ENCODE results near the gene TRPC4. TPM values are rescaled to one million over a fixed set of nuclear protein-coding genes. Genes with fewer than 3 reads are reported as not detected.

The TRPC4 gene
- total and polyA plus RNA-seq, 10 donors = 0.06 to 0.42 (median 0.15) TPM; not detected in 4

DNA sequence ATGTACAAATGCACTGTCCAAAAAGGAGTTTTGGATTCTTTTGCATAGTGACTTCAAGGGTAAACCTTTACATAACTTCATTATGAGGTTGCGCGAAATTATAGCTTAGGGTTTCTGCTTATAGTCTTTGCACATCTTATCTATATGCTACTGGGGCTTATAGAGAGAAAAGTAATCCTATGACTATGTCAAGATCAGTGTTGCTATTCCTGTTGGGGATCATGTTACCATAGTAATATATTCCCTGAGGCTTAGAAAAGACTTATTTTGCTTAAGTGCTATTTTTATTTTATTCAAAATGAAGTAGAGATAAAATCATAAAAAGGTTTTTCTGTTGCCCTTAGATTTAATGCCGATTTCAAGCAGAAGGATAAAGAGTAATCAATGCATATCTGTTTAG, 256.3 kb downstream of the TRPC4 start:
- Histone ChIP-seq H3K36me3 (no peaks in the 10 kb centered on the region), H3K4me3 (no peak overlapping the region), H3K4me1 (no peaks in the 10 kb centered on the region), H3K9me3 (peaks cover 0 to under 1% (median 0%) of the 10 kb centered on the region in 8 donors), H3K27ac (no peak overlapping the region), H3K27me3 (replicated peaks in 1 of 7) (no peaks in the 10 kb centered on the region)
- DNase-seq = no peak
- intact Hi-C loops (cut with DNase I; ENCODE audit: low total_unique reads) = no loop called here
- TF ChIP-seq POLR2A (IDR thresholded peaks at IDR 0.05) (no peak), POLR2AphosphoS5 (IDR thresholded peaks at IDR 0.05) (no peak)
- TF ChIP-seq, protein P1, sequence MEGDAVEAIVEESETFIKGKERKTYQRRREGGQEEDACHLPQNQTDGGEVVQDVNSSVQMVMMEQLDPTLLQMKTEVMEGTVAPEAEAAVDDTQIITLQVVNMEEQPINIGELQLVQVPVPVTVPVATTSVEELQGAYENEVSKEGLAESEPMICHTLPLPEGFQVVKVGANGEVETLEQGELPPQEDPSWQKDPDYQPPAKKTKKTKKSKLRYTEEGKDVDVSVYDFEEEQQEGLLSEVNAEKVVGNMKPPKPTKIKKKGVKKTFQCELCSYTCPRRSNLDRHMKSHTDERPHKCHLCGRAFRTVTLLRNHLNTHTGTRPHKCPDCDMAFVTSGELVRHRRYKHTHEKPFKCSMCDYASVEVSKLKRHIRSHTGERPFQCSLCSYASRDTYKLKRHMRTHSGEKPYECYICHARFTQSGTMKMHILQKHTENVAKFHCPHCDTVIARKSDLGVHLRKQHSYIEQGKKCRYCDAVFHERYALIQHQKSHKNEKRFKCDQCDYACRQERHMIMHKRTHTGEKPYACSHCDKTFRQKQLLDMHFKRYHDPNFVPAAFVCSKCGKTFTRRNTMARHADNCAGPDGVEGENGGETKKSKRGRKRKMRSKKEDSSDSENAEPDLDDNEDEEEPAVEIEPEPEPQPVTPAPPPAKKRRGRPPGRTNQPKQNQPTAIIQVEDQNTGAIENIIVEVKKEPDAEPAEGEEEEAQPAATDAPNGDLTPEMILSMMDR (IDR thresholded peaks at IDR 0.05 in 8 of 11, conservative IDR thresholded peaks at IDR 0.05 in 3 of 11) = no peak
- WGBS, 5 donors = 87 to 95% (median 92%) methylated on average over 3 of the region's 3 CpGs

DNA sequence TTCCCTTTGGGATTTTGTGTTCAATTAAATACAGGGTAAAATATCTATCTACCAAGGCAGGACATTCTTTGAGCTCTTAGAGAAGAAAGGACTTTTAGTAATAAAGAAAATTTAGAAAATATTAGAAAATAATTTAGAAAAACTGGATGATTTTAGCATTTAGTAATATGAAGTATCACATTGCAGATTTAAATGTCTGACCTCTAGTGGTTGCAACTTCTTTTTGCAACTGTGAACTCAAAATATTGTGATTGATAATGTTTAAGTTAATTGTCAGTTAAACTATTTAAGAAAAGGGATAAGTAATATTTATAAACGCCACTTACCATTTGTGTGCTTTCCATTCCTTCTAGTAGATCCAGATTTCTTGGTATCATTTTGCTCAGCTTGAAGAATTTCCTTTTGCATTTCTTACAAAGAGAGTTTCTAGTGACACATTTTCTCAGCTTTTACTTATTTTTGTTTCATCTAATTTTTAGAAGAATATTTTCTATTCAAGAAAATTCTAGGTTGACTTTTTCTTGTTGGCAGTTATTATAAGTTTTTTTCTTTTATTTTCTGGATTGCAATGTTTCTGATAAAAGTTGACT, 260.7 kb downstream of the TRPC4 start:
- no peaks in the 10 kb centered on the region for H3K36me3 ChIP-seq
- WGBS, 5 donors = 52 to 73% (median 69%) methylated on average over 1 of the region's 1 CpG
- H3K4me3 ChIP-seq = no peak overlapping the region
- no peak overlapping the region for H3K27ac ChIP-seq
- TF ChIP-seq POLR2AphosphoS5 (IDR thresholded peaks at IDR 0.05) (no peak), POLR2A (IDR thresholded peaks at IDR 0.05) (no peak)
- TF ChIP-seq, protein P1 (IDR thresholded peaks at IDR 0.05 in 8 of 11, conservative IDR thresholded peaks at IDR 0.05 in 3 of 11) = no peak
- H3K4me1 ChIP-seq = no peaks in the 10 kb centered on the region
- DNase-seq = no peak
- no peaks in the 10 kb centered on the region for H3K27me3 ChIP-seq (replicated peaks in 1 of 7)
- intact Hi-C loops (cut with DNase I; ENCODE audit: low total_unique reads) = no loop called here
- peaks cover 0 to 7% (median 2%) of the 10 kb centered on the region in 8 donors for H3K9me3 ChIP-seq

DNA sequence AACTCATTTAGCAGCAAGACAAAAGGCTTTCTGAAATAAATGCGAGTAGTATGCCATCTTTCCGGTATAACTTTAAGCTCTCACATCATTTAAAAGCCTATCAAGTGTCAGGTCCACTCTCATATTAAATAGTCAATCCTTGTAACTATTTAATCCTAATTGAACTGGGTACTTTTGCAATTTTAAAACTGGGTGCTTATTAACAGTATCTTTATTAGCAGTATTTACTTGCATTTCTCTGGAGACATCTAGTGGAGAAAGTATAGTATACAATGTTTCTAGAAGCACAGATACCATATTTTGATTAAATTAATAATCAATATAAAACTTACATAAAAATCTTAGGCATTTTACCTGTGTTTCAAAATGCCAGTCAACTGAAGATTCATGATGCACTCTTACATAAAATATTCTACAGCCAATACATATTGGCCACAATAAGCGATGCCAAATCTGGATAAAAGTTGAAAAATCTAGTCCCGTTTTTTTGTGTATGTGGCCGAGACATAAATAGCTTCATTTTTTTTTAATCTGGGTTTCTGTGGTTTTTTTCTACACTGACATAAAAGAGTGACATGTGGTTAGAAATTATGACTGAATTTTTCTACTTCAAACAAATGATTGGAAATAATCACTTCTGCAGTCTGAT, 266.7 kb downstream of the TRPC4 start:
- peaks cover 0 to 6% (median 0%) of the 10 kb centered on the region in 8 donors for H3K9me3 ChIP-seq
- WGBS, 5 donors = 73 to 80% (median 75%) methylated on average over 5 of the region's 5 CpGs
- intact Hi-C loops (cut with DNase I; ENCODE audit: low total_unique reads) = no loop called here

More for the DNA sequence above, 266.7 kb downstream of the TRPC4 start:
- TF ChIP-seq POLR2A (IDR thresholded peaks at IDR 0.05) = no peak
- TF ChIP-seq, protein P1 (IDR thresholded peaks at IDR 0.05 in 8 of 11, conservative IDR thresholded peaks at IDR 0.05 in 3 of 11) = peak in 1 of 11 experiments; percentile 21
- Histone ChIP-seq H3K36me3 (no peaks in the 10 kb centered on the region), H3K4me1 (no peaks in the 10 kb centered on the region), H3K4me3 (no peak overlapping the region), H3K27ac (no peak overlapping the region), H3K27me3 (replicated peaks in 1 of 7) (no peaks in the 10 kb centered on the region)
- no peak for DNase-seq

All from spleen (tissue), 11 donors.